Stimulated activated CD4-positive, alpha-beta T cell treated with anti-CD3 and anti-CD28 coated beads, TNF-alpha, amount 100 ng/mL, for 24 hours (primary cell): Measurements from ENCODE around the gene CPVL.
A peak's percentile ranks its signal among the peaks of the same experiment; 100 is the strongest.
"Not testable (repeated sequence)": the region's sequence is repeated elsewhere in the genome, so short reads cannot be mapped to it uniquely, and the experiment has no call there.

Experiments
- DNase-seq, 3 experiments: peaks; one replicate each; pipeline ENCODE4 v3.0.0-alpha.2; 2020; ENCODE audit warnings: low read depth in 3 of 3

CPVL gene

DNA sequence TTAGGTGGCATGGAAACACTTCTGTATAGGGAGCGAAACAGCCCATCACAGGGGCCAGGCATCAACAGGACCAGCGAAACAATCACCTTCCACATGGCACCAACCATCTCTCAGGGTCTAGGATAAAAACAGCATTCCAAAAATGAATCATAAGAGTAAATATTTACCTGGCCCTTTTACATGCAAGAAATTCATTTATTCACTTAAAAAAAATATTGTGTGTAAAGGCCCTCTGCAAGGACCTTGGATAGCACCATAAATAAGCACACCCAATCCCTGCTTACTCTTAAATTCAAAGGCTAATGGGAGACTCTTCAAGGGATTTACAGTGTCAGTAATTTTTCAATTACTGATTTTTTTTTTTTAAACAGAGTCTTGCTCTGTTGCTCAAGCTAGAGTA lies 25.4 kb downstream of the CPVL start:
- no peak for DNase-seq

- DNase-seq, result no peak
These were observed 26.8 kb downstream of the CPVL start for GRCh38 chr7:29119538-29119937.

- no peak for DNase-seq
These were observed 29.8 kb downstream of the CPVL start for GRCh38 chr7:29116361-29117200.

DNA sequence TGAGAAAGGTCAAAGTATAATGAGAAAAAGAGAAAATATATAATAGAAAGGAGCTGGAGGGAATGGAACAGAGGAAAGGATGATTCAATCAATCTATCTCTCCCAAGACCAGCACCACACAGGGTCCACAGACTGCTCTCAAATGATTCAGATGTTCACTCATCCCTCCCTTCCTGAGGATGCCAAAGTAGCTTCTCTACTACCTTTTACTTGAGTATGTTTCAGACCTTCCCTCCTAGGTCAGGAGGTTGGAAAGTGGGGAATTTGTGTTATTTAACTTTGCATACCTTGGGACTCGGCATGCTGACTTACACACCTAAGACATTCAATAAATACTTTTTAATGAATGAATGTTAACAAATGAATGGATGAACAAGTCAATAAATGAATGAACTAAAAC lies 30.6 kb downstream of the CPVL start:
- DNase-seq, result no peak

- no peak for DNase-seq
These were observed 31.1 kb downstream of the CPVL start for GRCh38 chr7:29115130-29115687.

- DNase-seq, result not testable (repeated sequence)
These were observed 32.1 kb downstream of the CPVL start for GRCh38 chr7:29114266-29114665.

GRCh38 chr7:29113384-29114102 lies 32.8 kb downstream of the CPVL start:
- DNase-seq, result no peak

DNA sequence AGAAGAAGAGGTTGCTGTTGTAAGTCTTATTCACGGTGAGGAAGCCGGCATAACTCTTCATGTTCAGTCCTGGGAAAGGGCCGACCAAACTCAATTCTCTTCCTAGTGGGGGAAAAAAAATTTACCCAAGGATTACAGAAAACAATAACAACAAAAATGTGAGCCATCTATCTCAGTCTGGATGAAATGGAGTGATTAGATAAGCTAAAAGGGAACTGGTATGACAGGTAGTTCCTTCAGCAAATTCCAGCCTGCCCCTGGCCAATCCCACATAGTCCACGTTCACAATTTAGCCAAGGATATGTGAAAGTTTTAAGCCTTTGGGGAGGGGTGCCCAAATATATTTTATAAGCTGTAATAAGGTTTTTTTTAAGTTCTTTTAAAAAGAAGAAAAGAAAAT lies 33.6 kb downstream of the CPVL start:
- DNase-seq, result no peak

DNA sequence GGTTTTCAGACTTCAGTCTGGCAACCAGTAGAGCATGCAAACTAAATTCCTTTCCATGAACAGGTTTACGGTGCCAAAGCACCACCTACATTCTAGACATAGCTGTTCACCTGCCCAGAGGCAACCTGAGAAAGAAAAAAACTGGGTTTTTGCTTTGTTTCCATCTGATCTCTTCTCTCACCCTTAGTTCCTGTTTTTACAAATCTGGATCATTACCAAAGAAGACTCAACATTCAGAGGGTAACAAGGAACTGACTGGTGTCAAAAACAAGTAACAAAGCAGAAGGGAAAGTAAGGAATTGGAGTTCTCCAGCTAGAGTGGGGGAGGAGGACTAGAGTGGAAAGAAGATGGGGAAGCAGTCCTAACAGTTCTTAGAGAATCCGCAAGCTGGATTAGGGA lies 36.4 kb downstream of the CPVL start:
- no peak for DNase-seq

DNA sequence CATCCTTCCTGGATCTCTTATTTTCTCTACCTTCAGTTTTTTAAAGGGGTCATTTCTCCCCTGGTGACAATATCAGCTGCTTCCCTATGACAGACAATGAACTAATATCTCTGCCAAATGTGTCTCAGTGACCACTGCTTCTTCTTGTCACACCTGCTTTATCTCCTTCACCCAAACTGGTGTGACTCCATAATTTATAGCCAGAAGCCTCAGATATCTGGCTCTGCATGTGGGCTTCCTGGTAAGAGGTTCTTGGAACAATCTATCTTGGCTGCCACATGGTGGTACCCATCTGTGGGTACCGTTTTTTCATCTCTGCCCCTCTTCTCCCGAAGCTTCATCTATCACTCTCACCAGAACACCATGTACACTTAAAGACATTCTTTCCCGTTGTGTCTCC lies 37.0 kb downstream of the CPVL start:
- DNase-seq, result no peak

DNA sequence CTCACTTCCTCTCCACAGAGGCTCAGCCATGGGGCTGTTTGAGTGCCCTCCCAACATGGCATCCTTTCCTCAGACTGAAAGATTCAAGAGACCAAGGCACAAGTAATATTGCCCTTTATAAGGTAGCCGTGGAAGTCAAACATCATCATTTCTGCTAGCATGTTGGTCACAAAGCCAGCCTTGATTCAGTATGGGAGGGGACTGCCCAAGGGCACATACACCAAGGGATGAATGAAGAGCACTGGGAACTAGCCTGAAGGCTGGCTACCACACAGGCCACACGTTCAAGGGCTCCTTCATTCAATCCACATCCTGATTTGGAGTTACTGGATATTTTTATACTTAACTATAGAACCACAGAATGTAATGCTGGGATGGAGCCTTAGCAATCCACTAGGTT lies 39.3 kb downstream of the CPVL start:
- DNase-seq, result no peak

GRCh38 chr7:29106669-29106988 lies 39.7 kb downstream of the CPVL start:
- no peak for DNase-seq

GRCh38 chr7:29105752-29106668 lies 40.3 kb downstream of the CPVL start:
- no peak for DNase-seq

- no peak for DNase-seq
These were observed 41.1 kb downstream of the CPVL start for GRCh38 chr7:29105191-29105590.

GRCh38 chr7:29102558-29103151 lies 43.7 kb downstream of the CPVL start:
- DNase-seq, result peak in 1 of 3 experiments; percentile 10

DNA sequence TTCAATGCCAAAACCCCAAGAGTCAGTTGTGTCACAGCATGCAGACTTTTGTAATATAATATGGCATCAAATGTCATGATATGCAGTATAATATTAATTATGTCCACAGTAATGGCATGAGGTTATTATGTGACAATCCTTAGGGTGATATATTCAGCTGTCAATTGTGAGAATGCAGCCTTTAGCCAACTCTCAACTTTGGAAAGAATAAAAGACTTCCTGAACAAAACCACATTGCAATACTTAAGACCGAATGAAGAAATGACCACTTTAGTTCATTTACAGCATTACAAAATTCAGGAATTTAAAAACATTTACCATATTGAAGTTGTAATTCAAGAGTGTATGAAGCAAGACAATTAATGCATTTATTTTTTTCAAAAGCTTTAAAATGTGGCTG lies 45.4 kb downstream of the CPVL start:
- no peak for DNase-seq

DNA sequence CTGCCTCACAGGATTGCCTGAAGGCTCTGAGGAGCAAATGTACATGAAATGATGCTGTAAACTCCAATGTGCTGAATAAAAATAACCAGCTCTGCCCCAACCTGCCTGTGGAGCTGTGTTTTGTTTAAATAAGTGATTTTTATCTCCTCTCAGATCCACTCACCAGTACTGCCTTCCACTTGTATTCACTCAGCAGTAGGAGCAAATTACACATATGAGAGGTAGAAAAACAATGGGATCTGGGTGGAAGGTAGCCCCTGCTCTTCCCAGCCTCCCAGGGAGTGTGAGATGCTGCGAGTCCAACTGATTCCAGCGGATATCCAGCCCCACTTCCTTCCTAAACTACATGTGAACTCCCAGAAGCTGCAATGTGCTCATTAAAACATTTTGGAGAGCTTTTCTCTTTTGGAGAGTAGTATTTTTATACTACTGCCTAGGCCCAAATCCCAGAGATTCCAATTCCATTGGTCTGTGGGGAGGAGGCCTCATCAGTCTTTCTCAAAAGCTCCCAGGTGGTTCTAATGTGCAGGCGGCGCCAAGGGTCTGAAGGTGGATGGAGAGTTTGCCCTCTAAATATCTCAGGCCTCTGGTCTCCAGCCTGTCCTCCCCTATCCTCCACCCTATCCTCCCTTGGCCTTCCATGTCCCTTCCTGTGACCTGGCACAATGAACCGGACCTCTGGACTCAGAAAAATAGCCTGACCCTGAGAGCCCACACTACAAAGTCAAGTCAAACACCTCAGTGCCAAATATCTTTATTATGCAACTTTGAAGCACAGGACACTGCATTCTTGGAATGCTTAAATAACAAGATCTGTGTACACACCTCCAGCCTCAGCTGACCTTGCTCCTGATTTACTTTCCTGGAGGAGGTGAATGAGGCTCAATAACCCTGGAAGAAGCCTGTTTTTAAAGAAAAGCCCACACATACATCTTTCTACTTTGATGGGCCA lies 46.2 kb downstream of the CPVL start:
- DNase-seq, result no peak

GRCh38 chr7:29096446-29096730 lies 49.9 kb downstream of the CPVL start:
- no peak for DNase-seq

GRCh38 chr7:29095631-29096445 lies 50.5 kb downstream of the CPVL start:
- DNase-seq, result no peak

GRCh38 chr7:29093091-29093490 lies 53.2 kb downstream of the CPVL start:
- not testable (repeated sequence) for DNase-seq
